HG02981 (cell line): Measurements from ENCODE around the gene SLC39A13.

Experiments used
- ATAC-seq: cut with Tn5 transposase; IDR thresholded peaks from one replicate; pipeline ENCODE4 v1.9.1; 2021; ENCODE audit warnings: mild to moderate bottlenecking, moderate library complexity; ENCODE audit not compliant: unreplicated experiment

Gene SLC39A13

DNA sequence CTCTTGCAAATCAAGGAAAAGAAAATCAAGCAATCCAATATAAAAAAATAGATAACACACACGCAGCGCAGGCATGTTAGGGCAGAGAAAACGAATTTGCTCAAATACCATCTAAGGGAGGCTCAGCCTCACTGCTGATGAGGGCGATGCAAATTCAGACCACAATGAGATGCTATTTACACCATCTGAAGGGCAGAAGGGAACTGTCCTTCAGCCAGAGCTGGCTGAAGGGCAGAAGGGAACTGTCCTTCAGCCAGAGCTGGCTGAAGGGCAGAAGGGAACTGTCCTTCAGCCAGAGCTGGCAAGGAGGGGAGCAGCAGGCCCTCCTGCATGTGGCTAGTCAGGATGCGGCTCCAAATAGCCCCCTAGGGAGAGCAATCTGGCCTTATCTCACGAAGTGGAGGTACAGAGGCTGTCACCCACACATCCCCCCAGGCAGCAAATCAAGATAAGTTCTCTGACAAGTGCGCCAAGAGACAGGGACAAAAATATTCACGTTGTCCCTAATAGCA, 7.6 kb upstream of the SLC39A13 start:
- no peak for ATAC-seq

DNA sequence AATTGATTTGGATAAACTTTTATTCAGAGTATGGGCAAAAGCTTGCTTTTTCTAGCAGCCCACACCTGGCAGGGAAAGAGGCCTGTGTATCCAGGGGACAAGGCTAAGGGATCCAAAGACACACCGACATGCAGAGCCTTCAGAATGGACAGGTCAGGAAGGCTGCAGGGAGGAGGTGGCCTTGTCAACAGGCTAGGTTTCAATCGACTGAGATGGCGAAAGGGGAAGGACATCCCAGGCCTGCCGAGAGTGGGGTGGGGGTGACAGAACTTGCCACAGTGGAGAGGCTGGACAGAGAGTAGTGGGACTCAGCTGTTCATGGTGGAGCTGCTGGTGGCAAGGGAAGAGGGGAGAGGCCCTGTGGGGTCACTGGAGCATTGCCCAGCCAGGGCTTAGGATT, 5.3 kb upstream of the SLC39A13 start:
- ATAC-seq: no peak

DNA sequence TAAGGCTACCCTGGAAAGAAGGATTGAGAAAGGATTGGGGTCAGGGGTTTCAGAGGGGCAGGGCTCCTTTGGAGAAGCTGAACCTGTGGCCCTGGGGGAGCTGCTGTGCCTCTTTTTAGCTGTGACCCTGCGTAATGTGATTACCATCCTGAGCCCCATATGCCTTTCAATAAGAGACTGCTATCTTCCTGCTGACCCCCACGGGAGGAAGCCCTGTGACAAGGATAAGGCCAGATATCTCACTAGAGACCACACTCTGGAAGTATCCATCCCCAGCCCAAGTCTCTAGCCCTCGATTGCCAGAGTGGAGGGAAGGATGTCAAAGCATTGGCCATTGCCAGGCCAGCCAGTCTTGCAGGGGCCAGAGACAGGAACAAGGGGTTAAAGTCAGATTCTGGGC, 4.8 kb upstream of the SLC39A13 start:
- ATAC-seq: no peak

DNA sequence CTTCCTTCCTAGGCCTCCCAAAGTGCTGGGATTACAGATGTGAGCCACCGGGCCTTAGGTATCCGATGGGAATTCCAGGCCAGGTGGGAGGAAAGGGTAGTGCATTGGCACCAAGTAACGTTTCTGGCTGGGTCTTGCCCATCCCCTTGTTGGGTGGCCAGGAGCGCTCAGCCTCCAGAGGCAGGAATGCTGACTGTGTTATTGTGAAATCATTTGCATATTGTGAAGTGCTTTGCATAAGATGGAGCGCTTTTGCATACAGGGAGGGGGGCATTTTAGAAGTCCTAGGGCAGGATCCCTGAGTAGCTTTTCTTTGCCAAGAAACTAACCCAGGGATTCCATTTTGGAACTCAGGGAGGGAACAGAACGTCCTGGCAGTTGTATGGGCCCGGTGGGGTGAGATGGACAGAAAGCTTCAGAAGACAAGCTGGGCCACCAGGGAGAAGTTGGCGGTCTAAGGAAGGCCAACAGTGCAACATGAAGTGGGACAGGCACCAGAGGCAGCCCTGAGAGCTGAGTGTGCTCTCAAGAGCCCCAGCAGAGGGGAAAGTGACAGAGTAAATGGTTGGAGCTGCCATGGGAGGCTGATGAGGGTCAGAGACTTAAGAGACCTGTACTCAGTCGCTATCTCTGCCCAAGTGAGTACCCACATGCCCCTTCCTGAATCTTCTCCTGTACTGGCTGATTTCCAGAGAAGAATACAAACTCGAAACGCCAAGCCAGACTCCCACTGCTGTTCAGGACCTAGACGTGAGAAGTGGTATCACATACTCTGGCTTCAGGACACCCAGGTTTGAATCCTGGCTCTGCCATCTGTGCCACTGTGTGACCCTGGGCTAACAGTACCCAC, 1.3 kb upstream of the SLC39A13 start:
- ATAC-seq: no peak

DNA sequence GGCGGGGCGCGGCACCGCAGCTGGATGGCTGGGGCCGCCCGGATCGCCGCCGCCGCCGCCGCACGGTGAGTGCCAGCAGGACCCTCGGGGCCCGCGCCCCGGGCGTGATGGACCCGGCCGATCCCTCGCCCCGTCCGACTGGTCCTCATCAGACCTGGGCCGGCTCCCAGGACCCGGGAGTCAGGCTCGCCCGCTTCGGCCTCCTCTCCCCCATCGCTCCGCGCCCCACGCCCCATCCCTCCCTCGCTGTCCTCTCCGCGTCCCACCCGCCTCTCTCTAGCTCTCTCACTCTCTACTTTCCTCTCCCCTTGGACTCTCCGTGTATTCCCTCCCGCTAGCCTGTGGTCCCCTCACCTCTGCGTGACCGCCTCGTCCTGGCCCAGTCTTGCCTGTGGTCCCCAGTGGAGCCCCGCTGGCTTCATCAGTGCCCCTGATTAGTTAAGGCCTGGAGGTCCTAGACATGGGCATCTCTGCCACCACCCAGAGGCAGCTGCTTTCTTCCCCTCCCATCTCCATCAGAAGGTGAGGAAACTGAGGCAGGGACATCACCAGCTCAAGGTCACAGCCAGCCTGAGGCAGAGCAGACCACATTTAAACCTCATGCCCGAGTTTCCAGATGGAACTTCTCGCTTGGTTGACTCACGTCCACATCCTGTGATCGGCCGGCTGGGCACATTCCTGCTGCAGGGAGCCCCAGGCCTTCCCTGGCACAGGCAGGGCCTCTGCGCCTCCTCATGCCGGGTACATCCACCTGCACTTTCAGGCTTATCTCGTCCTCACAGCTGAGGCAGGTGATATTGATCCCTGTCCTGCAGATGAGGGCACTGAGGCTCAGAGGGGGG, 429 bp downstream of the SLC39A13 start:
- no peak for ATAC-seq

DNA sequence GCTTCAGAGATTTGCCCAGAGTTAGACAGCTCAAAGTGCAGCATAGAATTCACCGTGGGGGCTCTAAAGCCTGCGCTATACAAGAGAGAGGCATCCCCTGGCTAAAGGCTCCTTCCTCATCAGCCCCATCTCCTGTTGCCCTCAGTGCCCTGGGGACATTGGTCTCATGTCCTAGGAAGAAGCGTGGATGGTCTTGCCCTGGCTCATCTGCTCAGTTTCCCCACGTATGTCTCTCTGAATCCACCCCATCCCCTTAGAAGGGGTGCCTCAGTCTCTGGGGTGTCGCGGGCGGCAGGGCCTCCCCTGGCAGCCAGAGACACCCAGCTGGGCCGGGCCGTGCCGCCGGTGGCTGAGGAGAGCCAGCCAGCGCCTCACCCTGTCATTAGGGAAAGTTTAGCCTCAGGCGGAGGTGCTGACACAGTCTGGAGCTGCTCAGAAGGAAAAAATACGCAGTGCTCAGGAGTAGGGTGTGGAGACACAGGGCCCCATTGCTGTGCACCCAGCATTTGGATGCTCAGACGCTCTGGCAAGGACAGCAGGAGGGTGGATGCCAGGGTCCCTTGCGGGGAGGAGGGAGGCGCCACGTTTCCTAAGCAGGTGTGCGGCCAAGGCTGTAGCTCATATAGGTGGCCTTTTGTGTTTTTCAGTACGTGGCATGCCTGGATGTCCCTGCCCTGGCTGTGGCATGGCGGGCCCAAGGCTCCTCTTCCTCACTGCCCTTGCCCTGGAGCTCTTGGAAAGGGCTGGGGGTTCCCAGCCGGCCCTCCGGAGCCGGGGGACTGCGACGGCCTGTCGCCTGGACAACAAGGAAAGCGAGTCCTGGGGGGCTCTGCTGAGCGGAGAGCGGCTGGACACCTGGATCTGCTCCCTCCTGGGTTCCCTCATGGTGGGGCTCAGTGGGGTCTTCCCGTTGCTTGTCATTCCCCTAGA, 1.3 kb downstream of the SLC39A13 start:
- ATAC-seq: no peak

DNA sequence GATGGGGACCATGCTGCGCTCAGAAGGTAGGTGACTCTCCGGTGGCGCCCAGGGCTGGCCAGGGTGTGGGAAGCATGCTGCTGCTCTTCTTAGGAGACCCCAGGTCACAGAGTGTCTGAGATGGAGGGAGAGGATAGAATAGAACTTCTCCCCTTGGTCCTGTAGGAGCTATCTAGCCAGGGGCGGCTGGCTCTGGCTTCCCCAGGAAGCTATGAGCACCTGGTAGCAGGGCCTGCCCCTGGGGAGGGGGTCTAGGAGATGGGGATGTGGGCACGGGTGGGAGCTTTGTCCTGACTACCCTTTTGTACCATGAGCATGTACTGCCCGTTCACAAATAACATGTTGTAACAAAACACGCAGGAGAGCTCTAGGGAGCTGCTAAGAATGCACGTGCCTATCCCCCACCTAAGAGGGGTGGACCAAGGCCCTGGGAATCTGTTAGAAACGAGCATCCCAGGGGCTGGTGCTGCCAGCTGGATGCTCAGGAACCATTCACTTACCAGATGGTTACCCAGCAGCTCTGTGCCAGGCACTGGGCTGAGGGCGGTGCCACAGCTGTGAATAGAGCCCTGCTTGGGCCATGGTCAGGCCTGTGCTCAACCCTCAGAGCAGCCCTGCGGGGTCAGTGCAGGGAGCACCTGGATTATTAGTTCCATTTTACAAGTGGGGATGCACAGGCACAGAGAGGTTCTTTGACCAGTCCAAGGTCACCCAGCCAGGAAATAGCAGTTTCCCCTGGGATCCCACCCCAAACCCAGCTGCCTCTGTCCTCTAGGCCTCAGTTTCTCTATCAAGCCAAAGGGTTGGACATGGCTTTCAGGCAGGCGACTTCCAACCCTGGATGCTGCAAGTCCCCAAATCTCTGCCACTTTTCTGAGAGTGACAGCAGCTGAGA, 2.2 kb downstream of the SLC39A13 start:
- ATAC-seq: no peak

DNA sequence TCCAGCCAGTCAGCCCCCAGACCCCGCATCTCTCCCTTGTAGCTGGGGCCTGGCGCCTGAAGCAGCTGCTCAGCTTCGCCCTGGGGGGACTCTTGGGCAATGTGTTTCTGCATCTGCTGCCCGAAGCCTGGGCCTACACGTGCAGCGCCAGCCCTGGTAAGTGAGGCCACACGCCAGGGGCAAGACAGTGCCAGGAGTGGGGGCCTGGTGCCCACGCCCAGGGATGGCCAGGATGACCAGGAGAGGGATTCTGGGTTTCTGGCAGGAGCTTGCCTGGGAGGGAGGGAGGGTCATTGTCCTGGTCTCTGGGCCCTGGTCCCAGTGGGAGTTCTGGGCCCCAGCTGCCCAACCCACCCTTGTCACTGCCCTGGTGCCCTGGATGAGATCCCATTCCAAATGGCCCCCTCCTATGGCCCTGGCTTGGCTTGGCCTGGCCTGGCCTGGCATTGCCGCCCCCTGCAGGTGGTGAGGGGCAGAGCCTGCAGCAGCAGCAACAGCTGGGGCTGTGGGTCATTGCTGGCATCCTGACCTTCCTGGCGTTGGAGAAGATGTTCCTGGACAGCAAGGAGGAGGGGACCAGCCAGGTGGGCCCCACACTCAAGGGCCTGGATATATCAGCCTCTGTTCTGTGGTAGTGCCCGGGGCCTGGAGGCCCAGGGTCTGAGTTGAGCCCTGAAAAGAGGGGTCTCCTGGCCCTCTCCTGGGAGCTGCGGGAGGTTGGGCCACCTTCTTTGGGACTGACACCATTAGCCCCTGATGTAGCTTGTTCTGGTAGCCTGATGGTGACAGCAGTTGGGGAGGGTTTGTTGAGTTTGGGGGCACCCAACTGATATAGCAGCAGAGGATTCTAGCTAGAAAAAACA, 3.7 kb downstream of the SLC39A13 start:
- no peak for ATAC-seq

DNA sequence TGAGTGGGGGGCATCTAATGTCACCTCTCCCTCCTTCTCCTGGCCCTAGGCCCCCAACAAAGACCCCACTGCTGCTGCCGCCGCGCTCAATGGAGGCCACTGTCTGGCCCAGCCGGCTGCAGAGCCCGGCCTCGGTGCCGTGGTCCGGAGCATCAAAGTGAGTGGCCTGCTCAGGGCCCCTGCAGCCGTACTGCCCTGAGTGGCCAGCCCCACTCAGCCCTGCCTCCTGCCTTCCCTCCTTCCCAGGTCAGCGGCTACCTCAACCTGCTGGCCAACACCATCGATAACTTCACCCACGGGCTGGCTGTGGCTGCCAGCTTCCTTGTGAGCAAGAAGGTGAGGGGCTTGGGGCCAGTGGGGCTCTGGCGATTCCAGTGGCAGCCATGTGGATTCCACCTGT, 5.0 kb downstream of the SLC39A13 start:
- ATAC-seq: no peak

DNA sequence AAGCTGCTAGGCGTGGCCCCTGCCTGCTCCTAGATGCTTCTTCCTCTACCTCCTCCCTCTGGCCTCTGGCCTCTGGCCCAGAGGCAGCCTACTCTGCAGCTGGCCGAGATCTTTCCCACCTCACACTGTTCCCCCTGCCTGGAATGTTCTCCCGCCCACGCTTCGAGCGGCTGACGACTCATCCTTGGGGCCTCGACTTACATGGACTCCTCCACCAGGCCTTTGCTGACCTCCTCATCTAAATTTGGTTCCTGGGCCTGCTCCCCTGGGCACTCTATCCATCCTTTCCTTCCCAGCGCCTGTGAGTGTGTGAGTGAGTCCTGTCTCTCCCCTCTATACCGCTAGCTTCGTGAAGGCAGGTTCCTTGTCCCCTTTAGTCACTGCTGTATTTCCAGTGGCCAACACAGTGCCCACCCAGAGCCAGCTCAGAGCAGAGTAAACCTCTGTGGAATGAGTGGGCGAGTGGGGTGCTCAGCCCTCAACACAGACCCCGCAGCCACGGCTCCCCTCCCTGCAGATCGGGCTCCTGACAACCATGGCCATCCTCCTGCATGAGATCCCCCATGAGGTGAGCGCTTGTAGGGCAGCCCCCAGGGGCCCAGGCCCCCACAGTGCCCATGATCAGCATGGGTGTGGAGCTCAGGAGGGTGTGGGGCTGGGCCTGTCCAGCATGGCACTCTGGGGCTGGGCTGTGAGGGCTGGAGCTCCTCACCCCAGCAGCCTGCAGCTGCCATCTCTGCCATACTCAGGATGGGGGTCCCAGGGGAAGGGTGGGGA, 5.7 kb downstream of the SLC39A13 start:
- no peak for ATAC-seq

DNA sequence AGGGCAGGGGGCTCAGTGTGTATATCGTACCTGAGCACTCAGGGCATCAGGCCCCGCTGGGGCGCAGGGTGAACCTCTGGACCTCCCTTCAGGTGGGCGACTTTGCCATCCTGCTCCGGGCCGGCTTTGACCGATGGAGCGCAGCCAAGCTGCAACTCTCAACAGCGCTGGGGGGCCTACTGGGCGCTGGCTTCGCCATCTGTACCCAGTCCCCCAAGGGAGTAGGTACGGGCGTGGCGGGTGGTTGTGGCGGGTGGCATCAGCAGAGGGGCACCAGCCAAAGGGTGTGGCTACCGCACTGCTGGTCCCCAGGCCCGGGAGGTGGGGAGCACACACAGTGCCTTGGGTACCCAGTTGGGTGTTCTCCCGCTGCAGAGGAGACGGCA, 6.3 kb downstream of the SLC39A13 start:
- ATAC-seq: no peak

DNA sequence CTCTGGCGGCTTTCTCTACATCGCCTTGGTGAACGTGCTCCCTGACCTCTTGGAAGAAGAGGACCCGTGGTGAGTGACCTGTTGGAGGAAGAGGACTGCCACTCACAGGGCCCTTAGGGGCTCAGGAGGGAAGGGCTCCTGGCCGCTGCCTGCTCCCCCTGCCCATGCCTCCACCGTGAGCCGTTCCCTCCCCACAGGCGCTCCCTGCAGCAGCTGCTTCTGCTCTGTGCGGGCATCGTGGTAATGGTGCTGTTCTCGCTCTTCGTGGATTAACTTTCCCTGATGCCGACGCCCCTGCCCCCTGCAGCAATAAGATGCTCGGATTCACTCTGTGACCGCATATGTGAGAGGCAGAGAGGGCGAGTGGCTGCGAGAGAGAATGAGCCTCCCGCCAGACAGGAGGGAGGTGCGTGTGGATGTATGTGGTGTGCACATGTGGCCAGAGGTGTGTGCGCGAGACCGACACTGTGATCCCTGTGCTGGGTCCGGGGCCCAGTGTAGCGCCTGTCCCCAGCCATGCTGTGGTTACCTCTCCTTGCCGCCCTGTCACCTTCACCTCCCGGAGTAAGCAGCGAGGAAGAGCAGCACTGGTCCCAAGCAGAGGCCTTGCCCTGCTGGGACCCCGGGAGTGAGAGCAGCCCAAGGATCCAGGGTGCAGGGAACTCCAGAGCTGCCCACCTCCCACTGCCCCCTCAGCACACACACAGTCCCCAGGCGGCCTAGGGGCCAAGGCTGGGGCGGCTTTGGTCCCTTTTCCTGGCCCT, 6.9 kb downstream of the SLC39A13 start:
- no peak for ATAC-seq

DNA sequence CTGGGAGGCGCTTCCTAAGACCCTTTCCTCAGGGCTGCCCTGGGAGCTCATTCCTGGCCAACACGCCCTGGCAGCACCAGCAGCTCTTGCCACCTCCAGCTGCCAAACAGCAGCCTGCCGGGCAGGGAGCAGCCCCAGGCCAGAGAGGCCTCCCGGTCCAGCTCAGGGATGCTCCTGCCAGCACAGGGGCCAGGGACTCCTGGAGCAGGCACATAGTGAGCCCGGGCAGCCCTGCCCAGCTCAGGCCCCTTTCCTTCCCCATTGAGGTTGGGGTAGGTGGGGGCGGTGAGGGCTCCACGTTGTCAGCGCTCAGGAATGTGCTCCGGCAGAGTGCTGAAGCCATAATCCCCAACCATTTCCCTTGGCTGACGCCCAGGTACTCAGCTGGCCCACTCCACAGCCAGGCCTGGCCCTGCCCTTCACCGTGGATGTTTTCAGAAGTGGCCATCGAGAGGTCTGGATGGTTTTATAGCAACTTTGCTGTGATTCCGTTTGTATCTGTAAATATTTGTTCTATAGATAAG, 7.6 kb downstream of the SLC39A13 start:
- ATAC-seq: no peak

DNA sequence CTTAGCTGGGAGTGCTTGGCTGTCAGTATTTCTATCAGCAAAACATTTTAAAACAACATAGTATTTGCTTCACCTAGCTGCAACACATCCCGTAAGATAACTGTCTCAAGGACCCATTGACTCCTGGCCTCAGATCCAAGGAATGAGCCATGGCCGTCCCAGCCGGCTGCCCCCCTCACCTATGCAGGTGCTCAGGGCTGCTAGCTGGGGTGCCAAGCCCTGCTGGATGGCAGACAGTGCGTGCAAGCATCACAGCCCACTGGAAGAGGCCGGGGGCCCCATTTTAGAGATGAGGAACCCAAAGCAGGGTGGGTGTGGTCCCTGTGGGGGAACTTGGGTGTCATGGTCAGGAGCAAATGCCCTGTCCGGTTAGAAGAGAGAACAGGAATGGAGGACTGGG, 9.3 kb downstream of the SLC39A13 start:
- ATAC-seq: no peak

DNA sequence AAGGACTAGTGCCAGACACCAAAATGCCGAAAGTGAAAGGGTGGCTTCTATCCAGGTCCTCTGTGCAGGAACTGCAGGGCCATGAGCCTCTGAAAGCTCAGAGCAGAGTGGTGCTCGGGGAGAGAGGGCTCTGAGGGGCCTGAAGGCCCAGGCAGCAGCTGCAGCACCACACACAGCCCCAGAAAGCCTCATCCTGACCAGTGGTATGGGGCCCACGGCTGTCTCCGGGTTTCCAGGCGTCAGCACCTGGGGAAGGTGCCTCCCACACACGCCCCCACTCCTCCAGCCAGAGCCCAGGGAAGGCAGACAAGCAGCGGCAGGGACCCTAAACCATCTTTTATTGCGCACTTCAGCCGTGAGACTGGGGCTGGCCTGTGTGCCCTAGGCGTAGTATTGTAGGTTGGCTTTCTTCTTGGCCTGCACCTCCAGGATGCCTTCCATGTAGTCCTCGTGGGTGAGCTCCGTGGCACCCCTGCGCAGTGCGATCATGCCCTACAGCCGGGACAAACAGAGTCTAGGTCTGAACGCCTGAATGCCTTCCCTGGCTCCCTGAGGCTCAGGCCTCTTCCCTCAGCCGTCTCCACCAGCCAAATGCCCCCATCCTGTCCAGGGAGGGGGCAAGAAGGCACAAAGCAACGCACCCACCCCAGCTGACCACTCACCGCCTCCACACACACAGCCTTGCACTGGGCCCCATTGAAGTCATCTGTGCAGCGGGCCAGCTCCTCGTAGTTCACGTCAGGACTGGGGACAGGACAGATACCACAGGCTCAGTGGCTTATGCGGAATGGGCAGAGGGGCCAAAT, 10.3 kb downstream of the SLC39A13 start:
- no peak for ATAC-seq

DNA sequence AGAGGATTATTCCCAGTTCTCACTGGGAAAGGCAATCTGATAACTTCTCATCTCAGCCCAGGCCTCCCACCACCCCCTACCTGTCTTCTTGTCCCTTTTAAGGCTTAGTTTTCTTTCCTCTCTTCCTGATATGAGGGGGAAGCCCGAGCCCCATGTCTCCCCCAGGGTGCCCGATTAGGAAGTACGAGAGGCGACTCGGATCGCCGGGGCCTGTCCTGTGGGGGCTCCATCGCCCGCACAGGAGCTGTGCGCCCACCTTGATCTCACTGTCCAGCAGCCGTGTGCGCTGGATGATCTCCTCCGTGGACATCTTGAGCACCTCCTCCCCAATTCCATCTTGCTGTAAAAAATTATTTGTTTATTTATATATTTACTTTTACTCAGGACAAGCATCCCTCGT, 17.2 kb downstream of the SLC39A13 start:
- no peak for ATAC-seq
